ENCODE measurements around the gene C1orf146.

GRCh38 chr1:92217721-92218120 is at the start of gene C1orf146:
- no peak for TF ChIP-seq CTCF (IDR thresholded peaks at IDR 0.05)
- no peak for TF ChIP-seq EZH2 (IDR thresholded peaks at IDR 0.05; ENCODE audit: borderline replicate concordance, insufficient read depth, low read depth, low read length, poor library complexity, severe bottlenecking)
